IMR-90 (cell line): ENCODE results near the gene CIDEA. TPM values are rescaled to one million over a fixed set of nuclear protein-coding genes. Genes with fewer than 3 reads are reported as not detected.

Source experiments
- ATAC-seq: fragments of 200-7000 bp; cut with Tn5 transposase; 2 replicates; pipeline ENCODE4 v1.9.1; 2020; ENCODE audit warnings: low read depth, mild to moderate bottlenecking, moderate library complexity
- BruUV-seq: library from RNA; stranded (reverse); fragments of 400-500 nt; replicated peaks from 2 replicates; lab custom pipeline; 2021; lab: Mats Ljungman, UMichigan
- CTCF ChIA-PET: fragments of 300-600 bp; formaldehyde crosslinking; extraction: SDS; loops from one replicate; lab custom pipeline; 2021; ENCODE audit warnings: antibody characterized with exemption; lab: Yijun Ruan, JAX
- POLR2A ChIA-PET: fragments of 300-600 bp; sonication (Branson Sonifier 250); formaldehyde crosslinking; loops from one replicate; lab custom pipeline; 2022; ENCODE audit warnings: antibody characterized with exemption; ENCODE audit not compliant: unreplicated experiment; lab: Charles Lee
- DNase-seq: peaks from one replicate; pipeline ENCODE4 v3.0.0; 2013
- H2AFZ ChIP-seq: replicated peaks from 2 replicates; pipeline ENCODE3; 2013; ENCODE audit warnings: low read length, mild to moderate bottlenecking; ENCODE audit not compliant: poor library complexity
- H2AK5ac ChIP-seq: 2 replicates; pipeline ENCODE4 v1.6.1; 2013; ENCODE audit warnings: low read depth, low read length, inconsistent platforms
- H2AK9ac ChIP-seq: replicated peaks from 2 replicates; pipeline ENCODE3; 2013; ENCODE audit warnings: mild to moderate bottlenecking, low read depth, low read length, moderate library complexity; ENCODE audit not compliant: poor library complexity
- H2BK120ac ChIP-seq: 2 replicates; pipeline ENCODE4 v1.6.1; 2013; ENCODE audit warnings: low read depth, low read length, inconsistent platforms
- H2BK15ac ChIP-seq: 3 replicates; pipeline ENCODE4 v1.6.1; 2013; ENCODE audit warnings: low read depth, low read length, inconsistent platforms
- H2BK20ac ChIP-seq: 2 replicates; pipeline ENCODE4 v1.6.1; 2013; ENCODE audit warnings: low read depth, mild to moderate bottlenecking, inconsistent platforms, low read length, moderate library complexity
- H2BK5ac ChIP-seq: 2 replicates; pipeline ENCODE4 v1.6.1; 2013; ENCODE audit warnings: mild to moderate bottlenecking, low read depth, low read length, inconsistent platforms; ENCODE audit not compliant: poor library complexity, severe bottlenecking
- H3K14ac ChIP-seq: replicated peaks from 2 replicates; pipeline ENCODE4 v1.6.1; 2013; ENCODE audit warnings: low read depth, low read length, inconsistent platforms
- H3K18ac ChIP-seq: 2 replicates; pipeline ENCODE4 v1.6.1; 2013; ENCODE audit warnings: low read depth, low read length, control low read depth
- H3K23ac ChIP-seq: 2 replicates; pipeline ENCODE4 v1.6.1; 2013; ENCODE audit warnings: low read depth, low read length, inconsistent platforms
- H3K27ac ChIP-seq: 2 replicates; pipeline ENCODE4 v1.5.1; 2013; ENCODE audit warnings: mild to moderate bottlenecking, control low read depth, low read length; ENCODE audit not compliant: insufficient read depth
- H3K27me3 ChIP-seq: 2 replicates; pipeline ENCODE4 v1.6.1; 2013; ENCODE audit warnings: low read length; ENCODE audit not compliant: control insufficient read depth, insufficient read depth
- H3K36me3 ChIP-seq: 2 replicates; pipeline ENCODE4 v1.6.1; 2013; ENCODE audit warnings: low read length, mixed read lengths; ENCODE audit not compliant: control insufficient read depth, insufficient read depth
- H3K4ac ChIP-seq: 2 replicates; pipeline ENCODE4 v1.6.1; 2013; ENCODE audit warnings: low read depth, low read length, inconsistent platforms
- H3K4me1 ChIP-seq: 2 replicates; pipeline ENCODE4 v1.6.1; 2013; ENCODE audit warnings: low read length, mixed read lengths; ENCODE audit not compliant: control insufficient read depth, insufficient read depth
- H3K4me2 ChIP-seq: 2 replicates; pipeline ENCODE4 v1.6.1; 2013; ENCODE audit warnings: low read depth, mild to moderate bottlenecking, control low read depth, low read length, moderate library complexity
- H3K4me3 ChIP-seq: 2 replicates; pipeline ENCODE4 v1.5.1; 2013; ENCODE audit warnings: low read depth, mild to moderate bottlenecking, control low read depth, low read length, moderate library complexity; ENCODE audit not compliant: insufficient read depth
- H3K56ac ChIP-seq: 2 replicates; pipeline ENCODE4 v1.6.1; 2013; ENCODE audit warnings: low read length, inconsistent platforms; ENCODE audit not compliant: insufficient read depth; ENCODE audit errors: extremely low read depth
- H3K79me1 ChIP-seq, 2 experiments: 2 replicates each; pipeline ENCODE4 v1.6.1; 2013; ENCODE audit warnings: low read length in 2 of 2, inconsistent platforms in 1 of 2, low read depth in 1 of 2
- H3K9ac ChIP-seq: 2 replicates; pipeline ENCODE4 v1.6.1; 2013; ENCODE audit warnings: low read depth, low read length, control low read depth
- H3K9me1 ChIP-seq: 2 replicates; pipeline ENCODE4 v1.6.1; 2013; ENCODE audit warnings: low read length, inconsistent platforms; ENCODE audit not compliant: insufficient read depth
- H3K9me3 ChIP-seq: 2 replicates; pipeline ENCODE4 v1.6.1; 2013; ENCODE audit warnings: low read length; ENCODE audit not compliant: control insufficient read depth, insufficient read depth
- H4K20me1 ChIP-seq: 2 replicates; pipeline ENCODE4 v1.6.1; 2013; ENCODE audit warnings: low read length, inconsistent platforms; ENCODE audit not compliant: insufficient read depth
- H4K5ac ChIP-seq: 2 replicates; pipeline ENCODE4 v1.6.1; 2013; ENCODE audit warnings: mild to moderate bottlenecking, low read depth, low read length, control low read depth
- H4K8ac ChIP-seq, 2 experiments: 2 replicates each; pipeline ENCODE4 v1.6.1; 2013; ENCODE audit warnings: low read depth in 2 of 2, low read length in 2 of 2, control low read depth in 1 of 2, inconsistent platforms in 1 of 2
- H4K91ac ChIP-seq: 2 replicates; pipeline ENCODE4 v1.6.1; 2013; ENCODE audit warnings: low read depth, low read length, inconsistent platforms; ENCODE audit not compliant: insufficient read depth
- BHLHE40 ChIP-seq: fragments of 150-350 bp; IDR thresholded peaks from 2 replicates; pipeline ENCODE4 v1.6.1; 2016; ENCODE audit warnings: mild to moderate bottlenecking, low read depth, low read length
- CEBPB ChIP-seq: IDR thresholded peaks from 2 replicates; pipeline ENCODE4 v1.6.1; 2012; ENCODE audit warnings: low read depth, low read length, improper control_type of control experiment
- CHD1 ChIP-seq: IDR thresholded peaks from 2 replicates; pipeline ENCODE4 v1.6.1; 2012; ENCODE audit warnings: low read depth, low read length, improper control_type of control experiment
- MAFK ChIP-seq: IDR thresholded peaks from 2 replicates; pipeline ENCODE4 v1.6.1; 2012; ENCODE audit warnings: low read depth, low read length, improper control_type of control experiment
- MAZ ChIP-seq: IDR thresholded peaks from 2 replicates; pipeline ENCODE4 v1.6.1; 2012; ENCODE audit warnings: low read depth, mild to moderate bottlenecking, low read length, improper control_type of control experiment, moderate library complexity, borderline replicate concordance
- MXI1 ChIP-seq: IDR thresholded peaks from 2 replicates; pipeline ENCODE4 v1.6.1; 2012; ENCODE audit warnings: low read depth, mild to moderate bottlenecking, low read length, moderate library complexity, borderline replicate concordance
- POLR2A ChIP-seq: IDR thresholded peaks from 2 replicates; pipeline ENCODE4 v1.6.1; 2012; ENCODE audit warnings: mild to moderate bottlenecking, low read depth, low read length
- RAD21 ChIP-seq: IDR thresholded peaks from 2 replicates; pipeline ENCODE4 v1.6.1; 2012; ENCODE audit warnings: low read length, improper control_type of control experiment
- RCOR1 ChIP-seq: IDR thresholded peaks from 2 replicates; pipeline ENCODE4 v1.6.1; 2012; ENCODE audit warnings: mild to moderate bottlenecking, low read length, improper control_type of control experiment; ENCODE audit not compliant: insufficient replicate concordance
- RFX5 ChIP-seq: IDR thresholded peaks from 2 replicates; pipeline ENCODE4 v1.8.0; 2012; ENCODE audit warnings: low read depth, mild to moderate bottlenecking, low read length, moderate library complexity
- SMC3 ChIP-seq: fragments of 150-350 bp; IDR thresholded peaks from 2 replicates; pipeline ENCODE4 v1.6.1; 2016; ENCODE audit warnings: low read depth, mild to moderate bottlenecking, antibody characterized with exemption, low read length, moderate library complexity
- WGBS, 2 experiments: methylation state at CpG; one replicate each; pipeline versions ENCODE4 v1.1.5 to v1.1.7; 2013; ENCODE audit warnings: missing lambda C conversion rate in 2 of 2; ENCODE audit not compliant: insufficient read length in 1 of 2; ENCODE audit errors: extremely low coverage in 2 of 2; 5-methylcytosine and 5-hydroxymethylcytosine counted together
- dilution Hi-C: fragments of 300-500 bp; cut with HindIII; formaldehyde crosslinking; loops from one replicate; pipeline ENCODE4 v1.14.3; 2018; ENCODE audit warnings: low sequenced_read_pairs; ENCODE audit not compliant: unreplicated experiment
- in situ Hi-C: fragments of 300-500 bp; cut with MboI; formaldehyde crosslinking; loops from 3 replicates; pipeline ENCODE4 v1.14.3; 2019; ENCODE audit warnings: low sequenced_read_pairs, inconsistent platforms, mixed read lengths
- intact Hi-C: fragments of 100-400 bp; cut with micrococcal nuclease; formaldehyde crosslinking; loops from 2 replicates; pipeline ENCODE4 v1.10.0; 2022
- polyA plus RNA-seq, 3 experiments: library from polyadenylated mRNA; depleted of rRNA; stranded (reverse); fragments of >200 nt; gene quantifications; 2 replicates each; pipeline ENCODE4 v1.2.3, GENCODE V29; 2012; ENCODE audit warnings: low replicate concordance in 1 of 3
- total RNA-seq: library from RNA; depleted of rRNA; stranded (reverse); fragments of >200 nt; gene quantifications from 2 replicates; pipeline ENCODE4 v1.2.3, GENCODE V29; 2012
- TF ChIP-seq, protein P1 (sequence below): conservative IDR thresholded peaks from 2 replicates; pipeline ENCODE4 v1.5.1; 2012; ENCODE audit warnings: mild to moderate bottlenecking, low read depth, low read length, improper control_type of control experiment
- TF ChIP-seq, protein P2 (sequence below): fragments of 150-350 bp; IDR thresholded peaks from 2 replicates; pipeline ENCODE4 v1.6.1; 2017; ENCODE audit warnings: mild to moderate bottlenecking, antibody characterized with exemption, low read length, low read depth
- TF ChIP-seq, protein P3 (sequence below): fragments of 150-350 bp; IDR thresholded peaks from 2 replicates; pipeline ENCODE4 v1.6.1; 2016; ENCODE audit warnings: low read depth, mild to moderate bottlenecking, low read length, moderate library complexity, borderline replicate concordance

Gene CIDEA
- total and polyA plus RNA-seq, 2 of the 4 experiments (the other 2 are of a cell fraction) = not detected

DNA sequence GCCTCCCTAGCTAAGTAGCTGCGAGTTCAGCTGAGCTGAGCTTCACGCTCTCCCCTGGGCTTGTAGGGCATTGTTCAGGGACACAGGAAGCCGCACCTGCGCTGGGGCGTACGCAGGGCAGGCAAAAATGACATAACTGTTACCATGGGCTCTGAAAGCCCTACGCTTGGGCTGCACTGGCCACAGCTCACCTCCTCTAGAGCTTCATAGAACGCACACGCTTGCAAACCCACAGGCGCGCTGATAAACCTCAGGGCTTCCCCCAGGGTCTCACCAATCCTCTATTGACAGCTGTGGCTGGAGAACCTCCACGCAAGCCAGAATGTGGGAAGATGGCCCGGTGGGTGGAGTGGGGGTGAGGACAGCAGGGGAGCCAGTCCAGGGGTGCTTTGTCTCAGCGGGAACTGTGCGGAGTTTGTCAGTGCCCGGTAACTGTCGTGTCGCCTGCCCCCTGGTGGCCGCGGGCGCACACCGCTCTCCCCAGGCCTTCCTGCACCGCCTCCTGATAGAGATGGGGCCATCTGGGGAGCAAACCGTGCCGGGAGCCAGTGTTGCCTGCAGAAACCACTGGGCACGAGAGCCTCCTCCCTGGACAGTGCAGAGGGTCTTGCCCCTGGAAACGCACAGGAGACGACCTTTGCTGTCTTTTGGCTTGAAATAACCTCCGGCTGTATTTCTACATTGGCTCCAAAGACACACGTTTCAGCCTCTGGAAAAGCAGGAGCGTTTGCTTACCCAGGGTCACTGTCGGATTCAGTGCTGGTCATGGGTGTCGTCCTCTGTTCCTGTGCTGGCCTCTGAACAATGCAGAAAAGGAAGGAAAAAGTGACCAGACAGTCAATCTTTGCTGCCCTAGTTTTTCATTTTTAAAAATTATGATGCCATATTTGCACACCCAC lies 17.0 kb upstream of the CIDEA start:
- H3K9me1 ChIP-seq = peaks cover 3% of the 10 kb centered on the region; the same call in 1 of the 2 replicates
- POLR2A ChIA-PET = no interaction called here
- H3K56ac ChIP-seq = no peak overlapping the region
- no peak overlapping the region for H2AK5ac ChIP-seq
- WGBS, 2 experiments = 42% methylated on average over 23 of the region's 33 CpGs; no CpG with 5 or more reads in 1 of the 2 experiments
- peak overlapping the region; percentile 87 for H2AFZ ChIP-seq
- H3K27ac ChIP-seq = no peak overlapping the region
- BruUV-seq = no TSS peak
- CTCF ChIA-PET = interaction anchor here (0.9 to 1.1 kb wide), 2 partner anchors 81 to 582 kb away, joined by 3 read pairs; no protein-coding TSS in a partner anchor
- no peak overlapping the region for H2BK20ac ChIP-seq
- H3K9me3 ChIP-seq = no peaks in the 10 kb centered on the region
- dilution Hi-C loops = no loop called here
- H2AK9ac ChIP-seq = peak overlapping the region; percentile 9
- ATAC-seq = peak; percentile 96
- no peak overlapping the region for H3K4me2 ChIP-seq
- H3K79me1 ChIP-seq = no peaks in the 10 kb centered on the region
- no peak overlapping the region for H2BK5ac ChIP-seq
- no peak overlapping the region for H4K8ac ChIP-seq
- H3K14ac ChIP-seq = no peak overlapping the region
- H3K18ac ChIP-seq = no peak overlapping the region
- H2BK15ac ChIP-seq = no peak overlapping the region
- in situ Hi-C loops = no loop called here
- peaks cover 10% of the 10 kb centered on the region for H3K27me3 ChIP-seq
- no peak overlapping the region for H3K23ac ChIP-seq
- no peaks in the 10 kb centered on the region for H3K36me3 ChIP-seq
- H2BK120ac ChIP-seq = no peak overlapping the region
- intact Hi-C loops = loop anchor here (1.0 to 10.0 kb wide), 5 partner anchors 142 to 582 kb away; partner anchors contain the start of gene ANKRD62
- H4K91ac ChIP-seq = no peak overlapping the region
- H4K20me1 ChIP-seq = no peaks in the 10 kb centered on the region
- H3K4me1 ChIP-seq = peaks cover 6% of the 10 kb centered on the region
- no peak overlapping the region for H3K4ac ChIP-seq
- no peak overlapping the region for H3K9ac ChIP-seq
- no peak overlapping the region for H4K5ac ChIP-seq
- DNase-seq = peak; percentile 36
- H3K4me3 ChIP-seq = no peak overlapping the region
- TF ChIP-seq POLR2A (no peak), MAFK (no peak), MAZ (no peak), RCOR1 (no peak), MXI1 (no peak), SMC3 (peak; percentile 50), CEBPB (no peak), CHD1 (no peak), BHLHE40 (0 out of 2 replicates have a peak, but pooled peaks have one; percentile 17), RAD21 (peak; percentile 57), RFX5 (no peak)
- TF ChIP-seq, protein P1, sequence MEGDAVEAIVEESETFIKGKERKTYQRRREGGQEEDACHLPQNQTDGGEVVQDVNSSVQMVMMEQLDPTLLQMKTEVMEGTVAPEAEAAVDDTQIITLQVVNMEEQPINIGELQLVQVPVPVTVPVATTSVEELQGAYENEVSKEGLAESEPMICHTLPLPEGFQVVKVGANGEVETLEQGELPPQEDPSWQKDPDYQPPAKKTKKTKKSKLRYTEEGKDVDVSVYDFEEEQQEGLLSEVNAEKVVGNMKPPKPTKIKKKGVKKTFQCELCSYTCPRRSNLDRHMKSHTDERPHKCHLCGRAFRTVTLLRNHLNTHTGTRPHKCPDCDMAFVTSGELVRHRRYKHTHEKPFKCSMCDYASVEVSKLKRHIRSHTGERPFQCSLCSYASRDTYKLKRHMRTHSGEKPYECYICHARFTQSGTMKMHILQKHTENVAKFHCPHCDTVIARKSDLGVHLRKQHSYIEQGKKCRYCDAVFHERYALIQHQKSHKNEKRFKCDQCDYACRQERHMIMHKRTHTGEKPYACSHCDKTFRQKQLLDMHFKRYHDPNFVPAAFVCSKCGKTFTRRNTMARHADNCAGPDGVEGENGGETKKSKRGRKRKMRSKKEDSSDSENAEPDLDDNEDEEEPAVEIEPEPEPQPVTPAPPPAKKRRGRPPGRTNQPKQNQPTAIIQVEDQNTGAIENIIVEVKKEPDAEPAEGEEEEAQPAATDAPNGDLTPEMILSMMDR = peak; percentile 76
- TF ChIP-seq, protein P2, sequence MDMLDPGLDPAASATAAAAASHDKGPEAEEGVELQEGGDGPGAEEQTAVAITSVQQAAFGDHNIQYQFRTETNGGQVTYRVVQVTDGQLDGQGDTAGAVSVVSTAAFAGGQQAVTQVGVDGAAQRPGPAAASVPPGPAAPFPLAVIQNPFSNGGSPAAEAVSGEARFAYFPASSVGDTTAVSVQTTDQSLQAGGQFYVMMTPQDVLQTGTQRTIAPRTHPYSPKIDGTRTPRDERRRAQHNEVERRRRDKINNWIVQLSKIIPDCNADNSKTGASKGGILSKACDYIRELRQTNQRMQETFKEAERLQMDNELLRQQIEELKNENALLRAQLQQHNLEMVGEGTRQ = no peak
- TF ChIP-seq, protein P3, sequence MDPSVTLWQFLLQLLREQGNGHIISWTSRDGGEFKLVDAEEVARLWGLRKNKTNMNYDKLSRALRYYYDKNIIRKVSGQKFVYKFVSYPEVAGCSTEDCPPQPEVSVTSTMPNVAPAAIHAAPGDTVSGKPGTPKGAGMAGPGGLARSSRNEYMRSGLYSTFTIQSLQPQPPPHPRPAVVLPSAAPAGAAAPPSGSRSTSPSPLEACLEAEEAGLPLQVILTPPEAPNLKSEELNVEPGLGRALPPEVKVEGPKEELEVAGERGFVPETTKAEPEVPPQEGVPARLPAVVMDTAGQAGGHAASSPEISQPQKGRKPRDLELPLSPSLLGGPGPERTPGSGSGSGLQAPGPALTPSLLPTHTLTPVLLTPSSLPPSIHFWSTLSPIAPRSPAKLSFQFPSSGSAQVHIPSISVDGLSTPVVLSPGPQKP = no peak
